8988T (cell line): Measurements from ENCODE around the gene SPECC1.
"Not testable (repeated sequence)": the region's sequence is repeated elsewhere in the genome, so short reads cannot be mapped to it uniquely, and the experiment has no call there.

ENCODE experiments used
- DNase-seq: peaks from one replicate; pipeline ENCODE4 v3.0.0; 2011

SPECC1 gene

DNA sequence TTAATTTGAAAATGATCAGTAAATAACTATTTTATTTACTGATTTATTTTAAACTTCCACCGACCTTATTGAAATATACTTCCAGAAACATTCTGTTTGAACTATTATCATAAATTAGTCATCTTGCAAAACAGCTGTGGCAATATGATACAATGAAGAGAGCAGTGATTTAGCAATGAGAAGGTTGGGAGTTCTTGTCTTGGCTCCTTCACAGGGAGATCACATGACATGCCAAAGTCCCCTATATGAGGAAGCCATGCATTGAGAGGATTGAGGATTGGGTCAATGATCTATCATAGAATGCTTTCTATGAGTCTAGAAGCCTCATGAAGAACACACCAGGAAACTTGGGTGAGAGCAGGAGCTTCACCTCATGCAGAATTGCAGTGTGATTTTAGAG is 235.5 kb downstream of the SPECC1 start:
- no peak for DNase-seq

DNA sequence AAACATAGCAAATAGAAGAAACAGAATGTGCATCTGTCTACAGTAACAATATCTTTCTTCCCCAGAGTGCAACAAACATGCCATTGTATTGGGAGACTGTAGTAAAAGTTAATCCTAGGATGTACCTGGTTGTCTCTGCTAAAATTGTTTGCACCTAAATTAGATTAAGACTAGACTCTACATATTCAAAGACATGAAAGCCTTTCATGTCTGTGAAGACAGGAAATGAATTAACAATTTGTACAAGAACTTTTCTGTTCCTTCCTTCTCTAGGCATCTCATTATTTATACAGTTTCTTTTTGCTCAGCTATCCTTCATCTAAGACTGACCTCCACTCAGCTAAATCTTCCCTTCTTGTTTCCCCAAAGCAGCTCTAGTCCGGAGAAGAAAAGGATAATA is 237.5 kb downstream of the SPECC1 start:
- DNase-seq = no peak

DNA sequence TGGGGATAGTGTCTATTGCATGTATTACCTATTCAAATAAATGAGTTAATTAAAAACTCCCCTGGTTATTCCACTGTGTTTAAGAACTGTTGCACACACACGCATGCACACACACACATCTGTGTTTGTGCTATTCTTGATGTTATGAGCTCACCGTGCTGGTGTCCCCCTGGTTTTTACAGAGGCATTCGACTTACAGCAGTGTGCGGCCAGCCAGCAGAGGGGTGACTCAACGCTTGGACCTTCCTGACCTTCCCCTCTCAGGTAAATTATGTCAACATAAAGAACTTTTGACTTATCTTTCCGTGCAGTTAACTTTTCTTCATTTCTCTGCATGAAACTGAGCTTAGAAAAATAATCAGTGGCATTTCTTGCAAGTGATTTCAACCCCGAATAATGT is 244.2 kb downstream of the SPECC1 start:
- DNase-seq = no peak

DNA sequence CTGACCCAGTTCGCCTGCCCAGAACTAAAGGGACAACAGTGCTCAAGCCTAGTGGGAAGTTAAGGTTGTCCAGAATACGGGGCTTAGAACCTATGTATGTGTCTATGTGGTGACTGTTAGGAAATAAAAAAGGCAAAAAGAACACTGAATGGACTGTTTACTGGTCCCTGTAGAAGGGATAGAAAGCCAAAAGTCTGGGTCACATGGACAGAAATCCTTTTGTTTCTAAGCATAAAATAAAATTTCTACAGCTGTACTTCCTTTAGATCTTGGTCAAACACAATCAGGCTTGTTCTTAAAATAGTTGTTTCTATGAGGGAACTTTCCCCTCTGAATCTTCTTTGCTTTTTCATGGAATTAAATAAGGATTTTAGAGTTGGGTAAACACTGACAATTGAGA is 245.4 kb downstream of the SPECC1 start:
- DNase-seq = no peak

DNA sequence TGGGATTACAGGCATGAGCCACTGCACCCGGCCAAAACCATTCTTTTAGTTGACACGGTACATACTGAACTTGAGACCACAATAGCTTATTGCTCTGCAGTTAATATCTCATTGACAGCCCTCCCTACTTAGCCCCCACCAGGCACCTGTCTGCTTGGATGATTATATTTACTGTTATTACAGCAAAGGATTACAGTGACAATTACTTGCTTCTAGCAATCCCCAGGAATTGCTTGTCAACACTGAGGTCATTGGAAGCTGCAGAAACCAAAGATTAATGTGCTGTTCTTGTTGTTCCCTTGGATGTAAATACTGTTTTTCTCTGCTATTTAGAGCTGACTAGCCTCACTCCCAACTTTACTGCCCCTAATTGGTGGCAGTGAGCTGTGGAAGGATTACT is 247.0 kb downstream of the SPECC1 start:
- no peak for DNase-seq

DNA sequence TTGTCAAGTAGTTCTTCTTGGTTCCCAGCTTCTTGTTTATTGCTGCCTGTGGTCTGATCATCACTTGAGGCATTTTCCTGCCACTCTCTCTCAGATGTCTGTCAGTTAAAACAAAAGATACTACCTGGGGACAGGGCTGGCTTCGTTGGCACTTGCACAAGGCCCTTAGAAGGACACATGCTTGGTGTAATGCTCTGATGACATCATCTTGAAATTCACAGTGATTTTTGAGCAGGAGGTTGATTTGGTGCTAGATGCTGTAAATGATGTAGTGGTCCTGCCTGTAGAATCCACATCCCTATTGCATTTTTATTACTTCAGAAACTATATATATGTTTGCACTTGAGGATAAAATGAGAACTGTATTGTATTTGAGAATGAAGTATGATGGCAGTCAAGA is 247.8 kb downstream of the SPECC1 start:
- no peak for DNase-seq

DNA sequence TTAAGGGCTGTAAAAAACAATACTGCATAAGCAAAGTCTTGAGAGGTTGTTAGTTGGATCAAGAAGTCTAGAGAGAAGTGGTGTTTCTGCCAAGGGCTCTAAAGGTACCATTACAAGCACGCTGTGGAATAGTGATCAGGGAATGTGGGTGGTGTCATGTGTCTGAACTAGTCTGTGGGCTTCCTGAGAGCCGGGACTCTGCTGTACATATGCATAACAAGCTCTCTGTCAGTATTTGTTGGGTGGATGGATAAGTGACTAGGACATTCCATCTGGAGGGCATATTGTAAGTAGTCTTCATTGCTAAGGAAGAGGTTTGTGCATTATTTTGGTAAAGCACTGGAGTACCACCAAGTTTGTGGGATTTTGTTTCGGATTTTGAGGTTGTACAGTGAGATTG is 248.6 kb downstream of the SPECC1 start:
- DNase-seq = no peak

DNA sequence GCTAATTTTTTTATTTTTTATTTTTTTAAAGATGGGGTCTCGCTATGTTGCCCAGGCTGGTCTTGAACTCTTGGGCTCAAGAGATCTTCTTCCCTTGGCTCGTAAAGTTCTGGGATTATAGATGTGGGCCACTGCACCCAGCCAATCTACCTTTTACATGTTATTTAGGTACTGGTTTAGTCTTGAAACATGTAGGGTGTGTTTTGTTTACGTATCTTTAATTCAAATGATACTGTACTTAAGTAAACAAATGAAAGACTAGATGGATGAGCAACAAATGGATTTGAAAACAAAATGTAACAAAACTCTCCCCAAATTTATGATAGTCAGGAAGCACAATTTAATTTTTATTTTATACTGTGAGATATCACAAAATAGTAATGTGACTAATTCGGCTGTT is 250.5 kb downstream of the SPECC1 start:
- no peak for DNase-seq

DNA sequence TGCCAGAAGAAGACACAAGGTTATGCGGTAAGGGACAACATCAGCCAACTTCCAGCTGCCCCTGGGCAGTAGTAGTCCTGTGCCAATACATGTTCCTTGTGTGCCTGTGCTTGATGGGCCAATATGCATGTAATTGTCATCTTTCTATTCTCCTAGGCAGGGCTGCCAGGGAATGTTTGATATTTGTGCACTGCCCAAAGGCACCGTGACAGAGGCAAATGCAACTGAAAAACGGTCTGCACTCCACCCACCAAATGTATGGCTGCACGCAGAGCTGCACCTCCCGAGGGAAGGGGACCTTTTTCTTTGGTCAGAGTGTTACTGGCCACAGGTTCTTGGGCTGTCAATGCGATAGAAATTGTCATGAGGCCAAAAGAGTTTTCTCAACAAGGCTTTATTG is 251.1 kb downstream of the SPECC1 start:
- DNase-seq = no peak

DNA sequence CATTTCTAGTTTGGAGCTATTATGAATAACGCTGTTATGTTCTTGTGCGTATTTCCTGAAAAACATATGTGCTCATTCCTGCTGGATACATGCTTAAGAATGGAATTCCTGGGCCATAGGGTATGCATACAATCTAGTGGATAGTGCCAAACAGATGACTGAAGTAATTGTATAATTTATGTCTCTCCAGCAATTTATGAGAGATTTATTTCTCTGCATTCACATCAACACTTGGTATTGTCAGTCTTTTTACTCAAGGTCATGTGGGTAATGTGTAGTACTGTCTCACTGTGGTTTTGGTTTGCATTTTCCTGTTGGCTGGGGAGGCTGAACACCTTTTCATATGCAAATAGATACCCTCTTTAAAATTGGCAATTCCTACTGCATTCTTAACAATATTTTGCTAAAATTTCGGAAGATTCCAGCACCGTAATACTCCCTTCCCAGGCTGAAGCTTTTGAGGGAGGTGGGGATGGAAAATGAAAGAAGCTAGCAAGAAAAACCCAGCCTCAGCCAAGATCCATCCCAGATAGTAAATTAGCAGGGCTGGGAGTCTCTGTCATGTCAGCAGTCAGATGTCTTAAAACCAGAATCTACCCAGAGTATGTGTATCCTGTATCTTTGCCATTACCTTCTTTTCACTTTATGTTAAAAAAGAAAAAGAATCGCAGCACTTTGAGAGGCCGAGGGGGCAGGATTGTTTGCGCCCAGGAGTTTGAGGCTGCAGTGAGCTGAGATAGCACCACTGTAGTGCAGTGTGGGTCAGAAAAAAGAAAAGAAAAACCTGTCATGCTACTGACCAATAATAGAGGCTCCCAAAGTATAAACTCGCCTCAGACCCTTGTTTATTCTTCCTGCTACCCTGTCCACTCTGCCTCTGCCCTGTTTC is 253.3 kb downstream of the SPECC1 start:
- no peak for DNase-seq

DNA sequence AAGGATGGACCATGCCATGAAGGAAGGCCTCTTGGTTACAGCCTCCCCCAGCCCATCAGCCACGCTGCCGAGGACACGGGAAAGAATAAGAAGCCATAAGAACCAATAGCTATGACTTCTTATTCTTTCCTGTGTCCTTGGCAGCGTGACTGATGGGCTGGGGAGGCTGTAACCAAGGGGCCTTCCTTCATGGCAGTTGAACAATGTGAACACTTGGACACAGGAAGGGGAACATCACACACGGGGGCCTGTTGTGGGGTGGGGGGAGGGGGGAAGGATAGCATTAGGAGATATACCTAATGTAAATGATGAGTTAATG is 253.9 kb downstream of the SPECC1 start:
- not testable (repeated sequence) for DNase-seq

DNA sequence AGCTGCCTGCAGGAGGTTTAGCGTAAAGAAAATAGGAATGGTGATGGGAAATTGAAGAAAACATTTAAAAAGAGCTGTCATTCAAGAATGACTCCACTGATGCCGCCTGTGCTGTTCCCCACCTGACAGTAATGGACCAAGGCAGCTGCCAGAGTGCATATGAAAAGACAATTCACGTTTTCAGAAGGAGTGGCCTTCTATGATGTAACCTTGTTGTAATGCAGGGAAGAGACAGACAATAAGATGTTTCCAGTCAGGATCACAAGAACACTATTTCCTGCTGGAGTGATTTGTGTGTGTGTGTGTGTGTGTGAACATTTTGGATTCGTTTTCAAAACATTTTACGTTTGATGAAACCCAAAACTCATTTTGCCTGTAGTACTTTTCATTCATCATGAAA is 254.4 kb downstream of the SPECC1 start:
- DNase-seq = no peak

DNA sequence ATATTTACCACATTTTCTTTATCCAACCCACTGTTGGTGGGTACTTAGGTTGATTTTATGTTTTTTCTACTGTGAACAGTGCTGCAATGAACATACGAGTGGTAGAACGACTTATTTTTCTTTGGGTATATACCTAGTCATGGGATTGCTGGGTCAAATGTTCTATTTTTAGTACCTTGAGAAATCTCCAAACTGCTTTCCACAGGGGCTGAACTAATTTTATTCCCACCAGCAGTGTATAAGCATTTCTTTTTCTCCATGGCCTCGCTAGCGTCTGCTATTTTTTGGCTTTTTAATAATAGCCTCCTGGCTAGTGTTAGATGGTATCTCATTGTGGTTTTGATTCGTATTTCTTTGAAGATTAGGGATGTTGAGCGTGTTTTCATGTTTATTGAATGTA is 255.8 kb downstream of the SPECC1 start:
- DNase-seq = no peak

DNA sequence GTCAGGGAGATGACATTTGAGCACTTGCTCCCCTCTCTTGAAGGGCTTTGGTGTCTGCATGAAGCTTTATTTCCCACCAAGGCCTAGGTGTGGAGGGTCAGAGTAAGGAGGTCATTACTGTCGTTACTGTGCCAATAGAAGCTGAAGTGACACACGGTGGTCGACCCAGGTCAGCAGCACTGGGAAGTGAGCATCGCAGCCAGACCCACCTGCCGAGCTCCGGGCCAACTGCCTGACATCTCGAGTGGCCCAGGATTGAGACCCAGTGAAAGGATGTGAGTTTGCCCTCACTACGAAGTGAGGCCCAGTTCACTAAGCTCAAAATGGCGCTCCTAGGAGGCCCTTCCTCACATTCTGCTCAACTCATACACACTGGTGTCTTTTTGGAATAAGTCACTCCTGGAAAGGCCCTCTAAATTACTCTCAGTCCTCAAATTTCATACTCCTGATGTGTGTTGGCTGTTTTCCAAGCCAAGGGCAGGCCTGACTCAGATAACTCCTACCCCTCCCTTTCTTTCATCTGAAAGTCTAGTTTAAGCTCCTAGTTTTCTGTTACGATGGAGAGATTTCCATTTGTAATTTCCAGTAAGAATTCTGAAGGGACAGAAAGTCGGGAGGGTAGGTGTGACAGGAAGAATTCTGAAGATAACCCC is 257.8 kb downstream of the SPECC1 start:
- DNase-seq = no peak

DNA sequence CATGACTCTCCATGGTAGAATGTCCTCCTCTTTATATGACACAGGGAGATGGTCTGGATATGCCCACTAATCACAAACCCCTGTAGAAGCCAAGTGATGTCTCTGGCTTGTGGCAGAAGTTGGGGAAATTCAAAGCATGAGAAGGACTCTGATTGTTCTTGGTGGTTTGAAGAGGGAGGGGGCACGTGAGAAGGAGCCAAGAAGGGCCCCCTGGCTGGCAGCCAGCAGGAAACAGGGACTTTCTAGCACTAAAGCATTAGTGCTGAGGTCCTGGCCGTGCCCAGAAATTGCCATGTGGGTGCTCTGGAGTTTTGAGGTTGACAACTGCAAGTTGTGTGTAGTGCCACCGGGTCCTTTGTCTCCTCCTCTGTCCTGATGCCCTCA is 258.3 kb downstream of the SPECC1 start:
- no peak for DNase-seq

DNA sequence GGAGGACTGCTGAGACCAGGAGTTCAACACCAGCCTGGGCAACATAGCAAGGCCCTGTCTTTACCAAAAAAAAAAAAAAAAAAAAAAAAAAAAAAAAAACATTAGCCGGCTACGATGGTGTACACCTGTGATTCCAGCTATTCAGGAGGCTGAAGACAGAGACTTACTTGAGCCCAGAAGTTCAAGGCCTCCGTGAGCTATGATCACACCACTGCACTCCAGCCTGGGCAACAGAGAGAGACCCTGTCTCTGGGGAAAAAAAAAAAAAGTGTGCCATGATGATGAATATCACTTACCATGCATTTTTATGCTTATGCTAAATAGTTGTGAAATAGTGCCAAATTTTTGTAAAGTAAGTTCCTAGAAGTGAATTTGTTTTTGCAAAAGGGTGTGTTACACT is 261.2 kb downstream of the SPECC1 start:
- no peak for DNase-seq

DNA sequence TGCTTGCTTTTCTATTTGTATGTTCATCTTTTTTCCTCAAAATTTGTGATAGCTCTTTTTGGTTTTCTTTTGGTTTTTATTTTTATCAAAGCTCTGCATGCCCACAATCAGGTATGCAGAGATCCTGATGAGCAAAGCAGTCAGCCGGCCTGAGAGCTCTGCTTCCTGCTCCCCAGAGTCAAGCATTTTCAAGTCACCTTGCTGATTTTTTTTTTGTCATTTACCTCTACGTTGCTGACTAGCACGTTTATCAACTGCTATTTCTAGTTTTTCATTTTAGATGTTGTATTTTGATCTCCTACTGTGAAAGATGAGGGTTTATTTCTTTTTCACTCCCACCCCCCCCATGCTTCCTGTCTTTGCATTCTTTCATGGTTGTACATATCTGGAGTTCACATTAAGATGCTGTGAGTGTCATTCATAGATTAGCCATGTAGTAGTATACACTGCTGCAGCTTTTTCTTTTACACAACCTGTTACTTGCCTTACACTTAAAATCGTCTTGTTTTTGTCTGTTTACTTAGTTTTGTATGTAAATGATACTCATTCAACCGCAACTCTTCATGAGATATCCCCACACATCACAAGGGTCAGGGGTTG is 262.0 kb downstream of the SPECC1 start:
- no peak for DNase-seq

DNA sequence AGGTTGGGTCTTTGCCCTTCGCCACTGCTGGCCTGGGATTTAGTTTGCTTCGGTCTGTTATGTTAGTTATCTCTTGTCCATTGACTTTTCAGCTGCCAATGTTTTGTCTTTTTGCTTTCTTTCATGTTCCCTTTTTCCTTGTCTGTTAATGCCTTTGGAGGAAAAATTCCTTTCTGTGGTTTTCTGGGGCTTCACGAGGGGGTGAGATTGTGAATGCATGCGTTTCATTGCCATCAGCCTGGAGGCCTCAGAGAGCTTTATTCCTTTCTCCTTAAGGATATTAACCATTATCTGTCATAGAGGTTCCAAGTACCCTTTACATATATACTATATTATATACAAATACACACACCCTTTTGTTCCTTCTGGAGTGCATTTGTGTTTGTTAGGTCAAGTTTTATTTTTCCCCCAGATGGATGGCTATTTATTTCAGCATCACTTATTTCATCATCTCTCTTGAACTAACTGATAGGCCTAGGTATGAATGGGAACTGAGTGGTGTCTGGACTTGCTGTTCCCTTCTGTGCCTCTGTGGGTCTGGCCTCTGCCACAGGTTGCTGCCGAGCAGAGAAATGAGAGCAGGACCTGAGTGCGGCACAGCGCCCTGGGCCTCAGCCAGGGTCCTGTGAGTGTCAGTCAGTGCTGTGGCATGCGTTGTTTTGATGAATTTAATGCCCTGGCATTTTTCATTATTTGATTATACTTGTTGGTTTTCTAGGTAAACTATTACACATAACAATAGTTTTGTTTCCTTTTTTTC is 264.8 kb downstream of the SPECC1 start:
- no peak for DNase-seq

DNA sequence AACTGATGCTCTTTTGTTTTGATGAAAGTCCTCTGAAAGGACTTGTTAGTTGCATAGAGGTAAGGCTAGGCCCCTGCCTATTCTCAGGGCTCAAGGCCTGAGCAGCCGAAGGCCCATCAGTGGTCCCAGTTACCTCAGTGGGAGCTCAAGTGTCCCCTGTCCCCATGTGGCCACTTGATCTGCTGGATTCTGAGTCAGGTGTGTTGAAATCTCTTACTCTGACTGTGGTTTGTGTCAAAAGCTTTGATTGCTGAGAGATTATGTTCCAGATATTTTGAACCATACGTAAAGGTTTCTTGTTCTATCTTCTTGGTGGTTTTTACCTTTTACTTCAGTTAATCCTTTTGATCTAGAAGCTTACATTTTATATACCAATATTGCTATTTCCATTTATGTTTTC is 266.5 kb downstream of the SPECC1 start:
- DNase-seq = no peak

DNA sequence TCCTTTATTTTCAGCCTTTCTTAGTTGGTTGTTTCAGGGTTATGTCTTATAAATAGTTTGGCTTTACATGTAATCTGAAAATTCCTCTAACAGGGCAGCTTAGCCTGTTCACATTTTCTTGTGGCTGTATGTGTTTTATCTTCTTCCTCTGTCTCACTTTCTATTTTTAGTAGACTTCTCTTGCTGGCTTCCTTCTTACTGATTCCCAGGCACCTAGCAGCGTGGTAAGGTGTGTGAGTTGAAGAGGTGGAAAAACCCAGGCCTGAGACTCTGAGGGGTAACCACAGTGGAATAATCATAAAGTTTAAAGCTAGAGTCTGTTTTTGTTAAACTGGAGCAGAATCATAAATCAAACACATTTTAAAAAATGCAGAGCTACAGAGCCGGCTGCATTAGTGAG is 267.3 kb downstream of the SPECC1 start:
- DNase-seq = no peak

DNA sequence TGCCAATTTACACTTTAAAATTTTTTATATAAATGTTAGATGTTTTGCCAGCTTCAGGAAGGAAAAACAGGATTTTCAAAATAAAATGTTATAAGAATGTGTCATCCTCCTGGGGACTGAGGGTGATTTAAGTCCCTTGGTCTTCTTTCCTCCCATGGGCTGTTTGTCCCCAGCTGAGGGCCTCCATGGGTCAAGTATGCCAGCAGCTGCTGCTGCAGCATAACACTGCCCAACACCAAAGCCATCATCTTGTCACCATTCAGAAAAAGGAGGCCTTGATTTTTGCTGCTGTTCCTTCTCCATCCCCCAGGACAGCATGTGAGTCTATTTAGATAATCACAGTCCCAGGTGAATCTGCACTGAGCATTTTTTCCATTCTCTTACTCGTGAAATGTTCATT is 269.6 kb downstream of the SPECC1 start:
- no peak for DNase-seq

DNA sequence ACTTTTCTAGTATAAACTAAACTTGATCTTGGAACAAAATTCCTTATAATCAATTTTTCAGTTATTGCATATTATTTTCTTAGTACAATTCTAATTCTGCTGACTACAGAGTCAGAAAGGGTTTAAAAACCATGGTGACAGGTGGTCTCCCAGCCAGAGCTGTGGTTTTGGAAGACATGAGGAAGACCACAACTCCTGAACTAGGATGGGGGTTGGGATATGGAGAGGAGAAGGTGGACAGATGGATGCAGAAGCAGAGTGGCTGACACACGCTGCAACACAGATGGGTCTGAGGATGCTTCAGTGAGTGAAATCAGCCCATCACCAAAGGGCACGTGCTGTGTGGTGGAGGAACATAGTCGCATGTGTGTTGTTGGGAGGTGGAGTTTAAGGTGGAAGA is 270.5 kb downstream of the SPECC1 start:
- no peak for DNase-seq

DNA sequence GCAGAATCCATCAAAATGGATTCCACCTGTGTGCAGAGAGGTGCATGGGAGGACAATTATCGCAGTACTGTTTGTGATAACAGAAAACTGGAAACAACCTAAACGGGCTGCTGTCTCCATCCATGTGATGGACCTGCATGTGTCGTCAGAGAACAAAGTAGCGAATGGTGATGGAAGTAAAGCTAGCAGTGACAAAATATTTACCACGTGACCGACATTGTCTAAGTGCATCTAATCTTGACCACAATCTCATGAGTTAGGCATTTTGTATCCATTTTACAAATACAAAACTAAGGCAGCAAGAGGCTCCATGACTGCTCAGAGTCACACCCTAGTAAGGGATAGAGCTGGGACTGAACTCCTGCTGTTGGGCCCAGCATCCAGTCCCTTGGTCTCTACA is 270.9 kb downstream of the SPECC1 start:
- no peak for DNase-seq

DNA sequence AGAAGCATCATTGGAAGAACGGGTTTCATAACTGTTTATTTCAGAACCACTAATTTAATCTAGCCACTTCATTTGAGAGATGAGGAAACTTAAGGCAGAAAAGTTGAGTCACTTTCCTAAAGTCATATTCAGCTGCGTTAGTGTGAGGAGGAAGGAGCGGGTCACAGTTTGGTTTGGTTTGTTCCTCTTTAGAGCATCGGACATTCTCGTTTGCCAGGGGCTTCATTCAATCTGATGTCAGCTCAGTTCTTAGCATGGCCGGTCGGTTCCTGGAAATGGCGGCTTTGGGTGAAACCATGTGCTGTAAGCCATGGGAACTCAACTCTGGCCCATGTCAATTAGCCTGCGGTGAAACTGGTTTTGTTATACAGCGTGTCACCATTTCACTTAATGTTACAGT is 271.7 kb downstream of the SPECC1 start:
- DNase-seq = no peak
